OCI-LY1 (cell line): ENCODE results near the gene THBS4.

Experiments
- H2AFZ ChIP-seq: fragments of 200-600 bp; sonication (generic), shearing (Covaris generic); 2 replicates; pipeline ENCODE4 v1.6.0; 2014; ENCODE audit warnings: antibody characterized with exemption, mild to moderate bottlenecking, low read length
- H3F3A ChIP-seq: fragments of 200-600 bp; sonication (generic), shearing (Covaris generic); 2 replicates; pipeline ENCODE4 v1.6.0; 2014; ENCODE audit warnings: mild to moderate bottlenecking, antibody characterized with exemption, low read length, moderate library complexity; ENCODE audit not compliant: insufficient read depth
- H3K27ac ChIP-seq: fragments of 200-600 bp; sonication (generic); 2 replicates; pipeline ENCODE4 v1.5.1; 2014; ENCODE audit warnings: low read length, mixed run types, mild to moderate bottlenecking, low read depth; ENCODE audit not compliant: poor library complexity, severe bottlenecking
- H3K27me3 ChIP-seq: fragments of 200-600 bp; sonication (generic); 2 replicates; pipeline ENCODE4 v1.6.0; 2014; ENCODE audit warnings: antibody characterized with exemption, mild to moderate bottlenecking, low read length, moderate library complexity; ENCODE audit not compliant: insufficient read depth
- H3K36me3 ChIP-seq: fragments of 200-600 bp; sonication (generic); 2 replicates; pipeline ENCODE4 v1.6.1; 2014; ENCODE audit warnings: mild to moderate bottlenecking, antibody characterized with exemption, low read length, moderate library complexity, mixed read lengths; ENCODE audit not compliant: insufficient read depth
- H3K4me1 ChIP-seq: fragments of 200-600 bp; sonication (generic); 2 replicates; pipeline ENCODE4 v1.5.1; 2014; ENCODE audit warnings: mild to moderate bottlenecking, low read length, moderate library complexity; ENCODE audit not compliant: insufficient read depth, severe bottlenecking
- H3K4me2 ChIP-seq: fragments of 200-600 bp; sonication (generic), shearing (Covaris generic); 2 replicates; pipeline ENCODE4 v1.6.1; 2014; ENCODE audit warnings: low read length
- H3K4me3 ChIP-seq: fragments of 200-600 bp; sonication (generic); 2 replicates; pipeline ENCODE4 v1.5.1; 2014; ENCODE audit warnings: low read length, low read depth, mild to moderate bottlenecking, mixed read lengths; ENCODE audit not compliant: poor library complexity, severe bottlenecking
- H3K79me2 ChIP-seq: fragments of 200-600 bp; shearing (Covaris generic); 2 replicates; pipeline ENCODE4 v1.6.1; 2016; ENCODE audit warnings: mixed run types, low read length, mixed read lengths; ENCODE audit not compliant: insufficient read depth
- H3K9ac ChIP-seq: fragments of 200-600 bp; sonication (generic), shearing (Covaris generic); 2 replicates; pipeline ENCODE4 v1.6.1; 2014; ENCODE audit warnings: mild to moderate bottlenecking, low read length, mixed read lengths
- H3K9me2 ChIP-seq: fragments of 200-600 bp; sonication (generic), shearing (Covaris generic); 2 replicates; pipeline ENCODE4 v1.6.1; 2014; ENCODE audit warnings: low read depth, mild to moderate bottlenecking, low read length, mixed read lengths
- H3K9me3 ChIP-seq: fragments of 200-600 bp; shearing (Covaris generic); 2 replicates; pipeline ENCODE4 v1.6.1; 2014; ENCODE audit warnings: low read length, mixed read lengths
- H4K20me1 ChIP-seq: fragments of 200-600 bp; sonication (generic), shearing (Covaris generic); 2 replicates; pipeline ENCODE4 v1.6.0; 2016; ENCODE audit warnings: mild to moderate bottlenecking, low read length; ENCODE audit not compliant: insufficient read depth
- EZH2 ChIP-seq: fragments of 200-600 bp; sonication (generic), shearing (Covaris generic); IDR thresholded peaks from 2 replicates; pipeline ENCODE4 v1.8.0; 2017; ENCODE audit warnings: borderline replicate concordance, mixed run types, mild to moderate bottlenecking, antibody characterized with exemption, low read length, moderate library complexity, mixed read lengths
- TF ChIP-seq, protein P1 (sequence below): fragments of 200-600 bp; sonication (generic), shearing (Covaris generic); IDR thresholded peaks from 2 replicates; pipeline ENCODE4 v1.5.1; 2017; ENCODE audit warnings: mild to moderate bottlenecking, antibody characterized with exemption, low read length, moderate library complexity, mixed read lengths

Gene THBS4

DNA sequence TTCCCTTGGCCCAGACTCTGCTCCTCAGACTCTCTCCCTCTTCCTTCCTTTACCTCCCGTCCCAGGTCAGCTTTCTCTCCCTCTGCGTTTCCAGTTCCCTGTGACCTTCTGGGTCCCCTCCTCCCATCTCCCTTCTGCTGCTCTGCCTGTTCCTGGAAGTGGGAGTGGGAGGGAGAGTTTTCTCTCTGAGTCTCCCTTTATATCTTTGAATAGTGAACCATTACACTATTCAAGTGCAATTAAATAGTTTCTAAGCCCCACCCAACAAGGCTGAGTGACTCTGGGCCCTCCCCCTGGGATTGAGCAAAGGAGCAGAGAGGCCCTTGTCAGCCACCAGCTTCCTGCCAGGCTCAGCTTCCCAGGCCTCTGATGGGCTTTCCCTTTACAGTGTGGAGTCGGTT is 34.8 kb downstream of the THBS4 start:
- no peak overlapping the region for H3K4me2 ChIP-seq
- no peaks in the 10 kb centered on the region for H3F3A ChIP-seq
- no peaks in the 10 kb centered on the region; the same call in 1 of the 2 replicates for H3K27me3 ChIP-seq
- no peak overlapping the region for H3K27ac ChIP-seq
- H3K9me3 ChIP-seq: no peaks in the 10 kb centered on the region
- H3K9ac ChIP-seq: no peak overlapping the region
- H4K20me1 ChIP-seq: no peaks in the 10 kb centered on the region
- H2AFZ ChIP-seq: no peak overlapping the region
- no peaks in the 10 kb centered on the region for H3K79me2 ChIP-seq
- H3K4me3 ChIP-seq: no peak overlapping the region
- H3K4me1 ChIP-seq: no peaks in the 10 kb centered on the region
- TF ChIP-seq EZH2: no peak
- TF ChIP-seq, protein P1, sequence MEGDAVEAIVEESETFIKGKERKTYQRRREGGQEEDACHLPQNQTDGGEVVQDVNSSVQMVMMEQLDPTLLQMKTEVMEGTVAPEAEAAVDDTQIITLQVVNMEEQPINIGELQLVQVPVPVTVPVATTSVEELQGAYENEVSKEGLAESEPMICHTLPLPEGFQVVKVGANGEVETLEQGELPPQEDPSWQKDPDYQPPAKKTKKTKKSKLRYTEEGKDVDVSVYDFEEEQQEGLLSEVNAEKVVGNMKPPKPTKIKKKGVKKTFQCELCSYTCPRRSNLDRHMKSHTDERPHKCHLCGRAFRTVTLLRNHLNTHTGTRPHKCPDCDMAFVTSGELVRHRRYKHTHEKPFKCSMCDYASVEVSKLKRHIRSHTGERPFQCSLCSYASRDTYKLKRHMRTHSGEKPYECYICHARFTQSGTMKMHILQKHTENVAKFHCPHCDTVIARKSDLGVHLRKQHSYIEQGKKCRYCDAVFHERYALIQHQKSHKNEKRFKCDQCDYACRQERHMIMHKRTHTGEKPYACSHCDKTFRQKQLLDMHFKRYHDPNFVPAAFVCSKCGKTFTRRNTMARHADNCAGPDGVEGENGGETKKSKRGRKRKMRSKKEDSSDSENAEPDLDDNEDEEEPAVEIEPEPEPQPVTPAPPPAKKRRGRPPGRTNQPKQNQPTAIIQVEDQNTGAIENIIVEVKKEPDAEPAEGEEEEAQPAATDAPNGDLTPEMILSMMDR: no peak
- no peaks in the 10 kb centered on the region for H3K9me2 ChIP-seq
- no peaks in the 10 kb centered on the region for H3K36me3 ChIP-seq

DNA sequence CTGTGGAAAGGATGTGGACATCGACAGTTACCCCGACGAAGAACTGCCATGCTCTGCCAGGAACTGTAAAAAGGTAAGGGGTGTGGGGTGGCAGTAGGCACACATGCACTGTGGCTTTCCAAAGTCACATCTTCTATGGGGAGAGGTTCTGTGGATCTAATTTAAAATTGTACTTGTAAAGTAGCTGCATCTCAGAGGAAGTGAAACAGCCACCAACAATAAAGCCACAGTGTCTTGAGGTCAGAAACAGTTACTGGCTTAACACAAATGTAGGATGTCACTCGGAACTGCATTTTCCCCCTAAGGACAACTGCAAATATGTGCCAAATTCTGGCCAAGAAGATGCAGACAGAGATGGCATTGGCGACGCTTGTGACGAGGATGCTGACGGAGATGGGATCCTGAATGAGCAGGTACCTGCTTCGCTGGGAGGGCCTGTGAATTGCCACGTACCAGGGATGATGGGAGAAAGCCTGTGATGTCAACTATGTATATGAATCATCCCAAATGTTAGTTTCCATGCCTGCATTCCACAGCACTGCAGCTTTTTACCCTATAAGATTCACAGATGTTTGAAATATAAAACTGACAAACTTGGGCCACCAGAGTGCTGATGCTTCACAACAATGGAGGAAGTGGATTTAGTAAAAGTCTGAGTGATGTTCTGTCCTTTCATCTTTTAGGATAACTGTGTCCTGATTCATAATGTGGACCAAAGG is 35.3 kb downstream of the THBS4 start:
- H3K4me3 ChIP-seq: no peak overlapping the region
- H4K20me1 ChIP-seq: no peaks in the 10 kb centered on the region
- no peaks in the 10 kb centered on the region for H3K79me2 ChIP-seq
- no peak overlapping the region for H2AFZ ChIP-seq
- H3K9ac ChIP-seq: no peak overlapping the region
- H3K27me3 ChIP-seq: no peaks in the 10 kb centered on the region; the same call in 1 of the 2 replicates
- no peak overlapping the region for H3K4me2 ChIP-seq
- H3K36me3 ChIP-seq: no peaks in the 10 kb centered on the region
- H3K9me2 ChIP-seq: no peaks in the 10 kb centered on the region
- H3K9me3 ChIP-seq: no peaks in the 10 kb centered on the region
- no peak overlapping the region for H3K27ac ChIP-seq
- TF ChIP-seq, protein P1: no peak
- TF ChIP-seq EZH2: no peak
- H3K4me1 ChIP-seq: no peaks in the 10 kb centered on the region
- H3F3A ChIP-seq: no peaks in the 10 kb centered on the region

DNA sequence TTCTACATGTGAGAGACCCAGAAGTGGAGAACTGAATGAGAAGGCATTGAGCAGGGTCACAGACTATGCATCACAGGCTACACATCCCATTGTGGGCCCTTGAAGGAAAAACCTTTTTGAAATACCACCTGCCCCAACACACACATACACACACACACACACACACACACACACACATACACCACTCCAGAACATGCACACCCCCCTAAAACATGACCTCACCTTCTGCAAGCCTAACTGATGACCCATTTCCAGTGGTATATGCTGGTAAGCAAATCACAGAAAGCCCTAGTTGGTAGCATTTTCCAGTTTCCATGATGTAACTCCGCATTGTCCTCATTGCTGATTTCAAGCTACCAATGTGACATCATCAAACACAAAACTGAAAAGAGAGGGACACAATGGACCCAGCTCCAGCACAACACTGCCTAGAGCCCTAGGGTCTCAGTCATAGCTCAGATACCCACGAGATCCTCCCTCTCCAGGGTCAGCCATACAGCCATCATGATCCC is 36.4 kb downstream of the THBS4 start:
- no peak overlapping the region for H3K4me2 ChIP-seq
- H3K4me1 ChIP-seq: no peaks in the 10 kb centered on the region
- TF ChIP-seq, protein P1: no peak
- no peak for TF ChIP-seq EZH2
- no peaks in the 10 kb centered on the region for H3K9me2 ChIP-seq
- H3K27ac ChIP-seq: no peak overlapping the region
- no peak overlapping the region for H3K9ac ChIP-seq
- H3F3A ChIP-seq: no peaks in the 10 kb centered on the region
- no peaks in the 10 kb centered on the region for H3K79me2 ChIP-seq
- no peaks in the 10 kb centered on the region for H4K20me1 ChIP-seq
- H3K9me3 ChIP-seq: no peaks in the 10 kb centered on the region
- no peaks in the 10 kb centered on the region for H3K36me3 ChIP-seq
- H3K4me3 ChIP-seq: no peak overlapping the region
- no peak overlapping the region for H2AFZ ChIP-seq
- no peaks in the 10 kb centered on the region; the same call in 1 of the 2 replicates for H3K27me3 ChIP-seq
